NT2/D1 (cell line): ENCODE measurements around the gene TLCD4.
"Not testable (repeated sequence)": the region's sequence is repeated elsewhere in the genome, so short reads cannot be mapped to it uniquely, and the experiment has no call there.

Experiments used
- SUZ12 ChIP-seq: IDR thresholded peaks from 2 replicates; pipeline ENCODE4 v1.6.1; 2011; ENCODE audit not compliant: insufficient read length, insufficient read depth; ENCODE audit errors: extremely low read depth
- YY1 ChIP-seq: IDR thresholded peaks from 2 replicates; pipeline ENCODE4 v1.6.1; 2011; ENCODE audit not compliant: insufficient read length, insufficient read depth
- ZNF274 ChIP-seq: IDR thresholded peaks from 2 replicates; pipeline ENCODE4 v1.6.1; 2011; ENCODE audit warnings: mild to moderate bottlenecking, low read depth, low read length

- TF ChIP-seq ZNF274, YY1, SUZ12: not testable (repeated sequence)
These were observed 48.4 kb downstream of the TLCD4 start for GRCh38 chr1:95165569-95165968.
